ENCODE measurements around the gene SLC14A1.

SLC14A1 gene

GRCh38 chr18:45738660-45739059 is 14.7 kb downstream of the SLC14A1 start:
- TF ChIP-seq, protein P1, sequence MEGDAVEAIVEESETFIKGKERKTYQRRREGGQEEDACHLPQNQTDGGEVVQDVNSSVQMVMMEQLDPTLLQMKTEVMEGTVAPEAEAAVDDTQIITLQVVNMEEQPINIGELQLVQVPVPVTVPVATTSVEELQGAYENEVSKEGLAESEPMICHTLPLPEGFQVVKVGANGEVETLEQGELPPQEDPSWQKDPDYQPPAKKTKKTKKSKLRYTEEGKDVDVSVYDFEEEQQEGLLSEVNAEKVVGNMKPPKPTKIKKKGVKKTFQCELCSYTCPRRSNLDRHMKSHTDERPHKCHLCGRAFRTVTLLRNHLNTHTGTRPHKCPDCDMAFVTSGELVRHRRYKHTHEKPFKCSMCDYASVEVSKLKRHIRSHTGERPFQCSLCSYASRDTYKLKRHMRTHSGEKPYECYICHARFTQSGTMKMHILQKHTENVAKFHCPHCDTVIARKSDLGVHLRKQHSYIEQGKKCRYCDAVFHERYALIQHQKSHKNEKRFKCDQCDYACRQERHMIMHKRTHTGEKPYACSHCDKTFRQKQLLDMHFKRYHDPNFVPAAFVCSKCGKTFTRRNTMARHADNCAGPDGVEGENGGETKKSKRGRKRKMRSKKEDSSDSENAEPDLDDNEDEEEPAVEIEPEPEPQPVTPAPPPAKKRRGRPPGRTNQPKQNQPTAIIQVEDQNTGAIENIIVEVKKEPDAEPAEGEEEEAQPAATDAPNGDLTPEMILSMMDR (IDR thresholded peaks at IDR 0.05; ENCODE audit: control insufficient read depth, extremely low read depth, insufficient read depth): no peak
- no peak for DNase-seq (ENCODE audit: low read depth)
- H3K4me3 ChIP-seq (ENCODE audit: low read depth, low read length): no peak overlapping the region

GRCh38 chr18:45739268-45739667 is 15.3 kb downstream of the SLC14A1 start:
- no peak overlapping the region for H3K4me3 ChIP-seq (ENCODE audit: low read depth, low read length)
- no peak for DNase-seq (ENCODE audit: low read depth)
- TF ChIP-seq, protein P1 (IDR thresholded peaks at IDR 0.05; ENCODE audit: control insufficient read depth, extremely low read depth, insufficient read depth): no peak

GRCh38 chr18:45739848-45740247 is 15.9 kb downstream of the SLC14A1 start:
- TF ChIP-seq, protein P1 (IDR thresholded peaks at IDR 0.05; ENCODE audit: control insufficient read depth, extremely low read depth, insufficient read depth): no peak
- DNase-seq (ENCODE audit: low read depth): no peak

DNA sequence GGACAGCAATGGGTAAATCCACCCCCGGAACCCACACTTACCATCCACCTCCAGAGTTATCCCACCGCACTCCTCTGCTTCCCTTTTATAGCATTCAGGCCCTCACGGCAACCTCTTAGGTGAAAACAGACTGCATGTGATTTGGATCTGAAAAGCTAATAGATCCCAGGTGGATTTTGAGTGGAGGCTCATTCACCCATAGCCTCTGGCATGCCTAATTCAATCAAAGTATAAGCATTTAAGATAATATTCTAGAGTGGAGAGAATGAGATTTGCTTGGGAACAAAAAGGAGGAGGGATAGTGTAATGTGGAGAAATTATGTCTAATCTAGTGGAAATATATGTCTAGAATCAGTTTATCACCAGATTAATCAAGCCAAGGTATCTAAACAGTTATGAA is 17.1 kb downstream of the SLC14A1 start:
- no peak overlapping the region for H3K4me3 ChIP-seq (ENCODE audit: low read depth, low read length)
- no peak for DNase-seq (ENCODE audit: low read depth)
- TF ChIP-seq, protein P1 (IDR thresholded peaks at IDR 0.05; ENCODE audit: control insufficient read depth, extremely low read depth, insufficient read depth): no peak

More at GRCh38 chr18:45739848-45740247, 15.9 kb downstream of the SLC14A1 start:
- H3K4me3 ChIP-seq (ENCODE audit: low read depth, low read length): no peak overlapping the region

DNA sequence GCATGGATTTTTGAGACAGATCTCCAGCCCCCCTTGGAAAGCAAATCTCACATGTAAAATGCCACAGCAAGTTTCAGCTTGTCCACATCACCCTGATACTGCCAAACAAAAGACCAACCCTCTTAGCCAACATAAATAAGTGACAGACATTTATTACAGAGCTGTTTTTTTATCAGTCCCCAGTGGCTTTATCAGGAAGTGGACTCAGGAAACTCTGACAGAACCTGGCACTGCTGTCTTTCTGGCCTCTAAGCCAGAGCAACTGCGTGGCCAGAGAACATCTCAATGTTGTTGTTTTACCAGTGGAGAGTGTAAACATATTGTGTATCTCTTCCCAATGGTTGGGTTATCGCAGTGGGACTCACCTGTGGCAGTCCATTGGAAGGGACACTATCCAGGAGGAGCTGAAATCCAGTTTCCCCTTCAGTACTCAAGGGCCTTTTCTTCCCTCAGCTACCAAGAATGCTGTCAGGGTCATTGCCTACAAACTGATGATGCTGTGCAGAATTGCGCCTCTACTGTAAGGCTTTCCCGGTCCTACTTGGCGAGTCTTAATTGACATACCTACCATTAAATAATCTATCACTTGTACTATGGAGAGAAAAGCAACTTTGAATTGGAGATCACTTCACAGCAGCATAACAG is 22.0 kb downstream of the SLC14A1 start:
- H3K4me3 ChIP-seq (ENCODE audit: low read depth, low read length): no peak overlapping the region
- TF ChIP-seq, protein P1 (IDR thresholded peaks at IDR 0.05; ENCODE audit: control insufficient read depth, extremely low read depth, insufficient read depth): no peak
- peak; percentile 90 for DNase-seq (ENCODE audit: low read depth)

DNA sequence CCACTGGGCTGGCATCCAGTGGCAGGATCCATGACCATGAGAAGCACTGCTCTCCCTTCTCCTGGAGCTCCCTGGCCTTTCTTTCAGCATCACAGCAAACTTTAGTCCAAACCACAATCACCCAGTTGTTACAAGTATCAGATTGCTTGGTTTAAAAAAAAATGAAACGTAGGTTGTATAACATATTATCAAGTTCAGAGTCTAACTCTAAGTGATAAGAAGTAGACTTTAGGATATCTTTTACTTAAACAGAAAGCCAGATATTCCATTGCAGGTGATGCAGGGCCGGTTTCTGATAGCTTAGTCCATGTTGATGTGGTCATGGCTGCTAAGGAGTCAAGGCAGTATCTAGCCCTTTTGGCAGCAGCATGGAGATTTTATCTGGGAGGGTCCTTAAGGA is 24.5 kb downstream of the SLC14A1 start:
- H3K4me3 ChIP-seq (ENCODE audit: low read depth, low read length): no peak overlapping the region
- TF ChIP-seq, protein P1 (IDR thresholded peaks at IDR 0.05; ENCODE audit: control insufficient read depth, extremely low read depth, insufficient read depth): no peak
- DNase-seq (ENCODE audit: low read depth): no peak

All from LNCaP clone FGC (cell line).